ENCODE measurements around the gene BNIP2.

GRCh38 chr15:59696332-59696731 lies 7.2 kb upstream of the BNIP2 start:
- TF ChIP-seq, protein P1, sequence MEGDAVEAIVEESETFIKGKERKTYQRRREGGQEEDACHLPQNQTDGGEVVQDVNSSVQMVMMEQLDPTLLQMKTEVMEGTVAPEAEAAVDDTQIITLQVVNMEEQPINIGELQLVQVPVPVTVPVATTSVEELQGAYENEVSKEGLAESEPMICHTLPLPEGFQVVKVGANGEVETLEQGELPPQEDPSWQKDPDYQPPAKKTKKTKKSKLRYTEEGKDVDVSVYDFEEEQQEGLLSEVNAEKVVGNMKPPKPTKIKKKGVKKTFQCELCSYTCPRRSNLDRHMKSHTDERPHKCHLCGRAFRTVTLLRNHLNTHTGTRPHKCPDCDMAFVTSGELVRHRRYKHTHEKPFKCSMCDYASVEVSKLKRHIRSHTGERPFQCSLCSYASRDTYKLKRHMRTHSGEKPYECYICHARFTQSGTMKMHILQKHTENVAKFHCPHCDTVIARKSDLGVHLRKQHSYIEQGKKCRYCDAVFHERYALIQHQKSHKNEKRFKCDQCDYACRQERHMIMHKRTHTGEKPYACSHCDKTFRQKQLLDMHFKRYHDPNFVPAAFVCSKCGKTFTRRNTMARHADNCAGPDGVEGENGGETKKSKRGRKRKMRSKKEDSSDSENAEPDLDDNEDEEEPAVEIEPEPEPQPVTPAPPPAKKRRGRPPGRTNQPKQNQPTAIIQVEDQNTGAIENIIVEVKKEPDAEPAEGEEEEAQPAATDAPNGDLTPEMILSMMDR (IDR thresholded peaks at IDR 0.05), result no peak
- TF ChIP-seq POLR2A (IDR thresholded peaks at IDR 0.05) (no peak), POLR2AphosphoS5 (IDR thresholded peaks at IDR 0.05) (no peak), EP300 (IDR thresholded peaks at IDR 0.05; ENCODE audit: low read depth) (no peak)

All from transverse colon (tissue), 4 donors.